Neural progenitor cell (in vitro differentiated cells): ENCODE results near the gene OLFM1. TPM values are rescaled to one million over a fixed set of nuclear protein-coding genes. Genes with fewer than 3 reads are reported as not detected.

Experiments
- DNase-seq: peaks from one replicate; pipeline ENCODE4 v3.0.0-alpha.2; 2016; ENCODE audit warnings: low spot score
- H2AFZ ChIP-seq: fragments of 200-600 bp; sonication (generic); replicated peaks from 2 replicates; pipeline ENCODE4 v1.6.1; 2016; ENCODE audit warnings: antibody characterized with exemption
- H3F3A ChIP-seq: fragments of 200-600 bp; sonication (generic); 2 replicates; pipeline ENCODE4 v1.6.1; 2016; ENCODE audit warnings: antibody characterized with exemption, low read depth
- H3K27ac ChIP-seq: fragments of 200-600 bp; sonication (generic); 2 replicates; pipeline ENCODE4 v1.5.1; 2016; ENCODE audit warnings: mild to moderate bottlenecking
- H3K27me3 ChIP-seq: fragments of 200-600 bp; sonication (generic); 2 replicates; pipeline ENCODE4 v1.6.1; 2016; ENCODE audit warnings: mild to moderate bottlenecking, moderate library complexity
- H3K36me3 ChIP-seq: fragments of 200-600 bp; sonication (generic); 2 replicates; pipeline ENCODE4 v1.5.1; 2016
- H3K4me1 ChIP-seq: fragments of 200-600 bp; sonication (generic); 2 replicates; pipeline ENCODE4 v1.6.1; 2016; ENCODE audit warnings: mixed run types
- H3K4me2 ChIP-seq: fragments of 200-600 bp; sonication (generic); 2 replicates; pipeline ENCODE4 v1.6.1; 2016
- H3K4me3 ChIP-seq: fragments of 200-600 bp; sonication (generic); 2 replicates; pipeline ENCODE4 v1.5.1; 2016
- H3K79me2 ChIP-seq: fragments of 200-600 bp; sonication (generic); 2 replicates; pipeline ENCODE4 v1.6.1; 2016; ENCODE audit warnings: low read depth
- H3K9ac ChIP-seq: fragments of 200-600 bp; sonication (generic); 2 replicates; pipeline ENCODE4 v1.6.1; 2016
- H3K9me3 ChIP-seq: fragments of 200-600 bp; sonication (generic); 2 replicates; pipeline ENCODE4 v1.5.1; 2016; ENCODE audit warnings: low read depth
- H4K20me1 ChIP-seq: fragments of 200-600 bp; sonication (generic); 2 replicates; pipeline ENCODE4 v1.6.1; 2016; ENCODE audit warnings: low read depth
- H3K27ac Mint-ChIP-seq: 3 replicates; pipeline ENCODE4 v1.8.0; 2021; ENCODE audit warnings: mixed read lengths
- H3K27me3 Mint-ChIP-seq: 2 replicates; pipeline ENCODE4 v1.8.0; 2022; ENCODE audit warnings: low read depth, mild to moderate bottlenecking, inconsistent platforms, moderate library complexity, mixed read lengths; ENCODE audit not compliant: insufficient read depth
- H3K36me3 Mint-ChIP-seq: 3 replicates; pipeline ENCODE4 v1.8.0; 2021; ENCODE audit warnings: mixed read lengths
- H3K4me1 Mint-ChIP-seq: 3 replicates; pipeline ENCODE4 v1.8.0; 2021; ENCODE audit warnings: mixed read lengths
- H3K4me3 Mint-ChIP-seq: 3 replicates; pipeline ENCODE4 v1.8.0; 2021; ENCODE audit warnings: mild to moderate bottlenecking, moderate library complexity, mixed read lengths
- H3K9me3 Mint-ChIP-seq: 3 replicates; pipeline ENCODE4 v1.8.0; 2020; ENCODE audit warnings: mixed read lengths
- CTCF ChIP-seq: fragments of 200-600 bp; sonication (generic); IDR thresholded peaks from 2 replicates; pipeline ENCODE4 v1.5.1; 2017; ENCODE audit warnings: antibody characterized with exemption, mild to moderate bottlenecking
- EZH2 ChIP-seq: fragments of 200-600 bp; sonication (generic); IDR thresholded peaks from 2 replicates; pipeline ENCODE4 v1.6.1; 2017; ENCODE audit warnings: antibody characterized with exemption, mild to moderate bottlenecking, moderate library complexity
- EZH2phosphoT487 ChIP-seq: fragments of 200-600 bp; sonication (generic); IDR thresholded peaks from 2 replicates; pipeline ENCODE4 v1.6.1; 2017; ENCODE audit warnings: antibody characterized with exemption
- total RNA-seq: library from RNA; depleted of rRNA; stranded (reverse); fragments of >200 nt; gene quantifications from 2 replicates; pipeline ENCODE4 v1.2.3, GENCODE V29; 2015; ENCODE audit warnings: low replicate concordance

OLFM1 gene
- total RNA-seq, 1 donor from 2014 or later, result 4.0 TPM

- no peak overlapping the region for H3K27ac ChIP-seq
- H3K4me2 ChIP-seq, result no peak overlapping the region
- H3K4me1 Mint-ChIP-seq, result peaks cover 24% of the 10 kb centered on the region
- no peaks in the 10 kb centered on the region for H3K9me3 ChIP-seq
- H3F3A ChIP-seq, result peaks cover 8% of the 10 kb centered on the region
- no peak overlapping the region for H3K27ac Mint-ChIP-seq
- H3K27me3 ChIP-seq, result peaks cover 7% of the 10 kb centered on the region
- no peaks in the 10 kb centered on the region for H4K20me1 ChIP-seq
- H2AFZ ChIP-seq, result no peak overlapping the region
- peaks cover 12% of the 10 kb centered on the region for H3K27me3 Mint-ChIP-seq
- TF ChIP-seq EZH2phosphoT487 (no peak), CTCF (no peak), EZH2 (no peak)
- no peaks in the 10 kb centered on the region for H3K36me3 ChIP-seq
- peaks cover 4% of the 10 kb centered on the region for H3K36me3 Mint-ChIP-seq
- no peak overlapping the region for H3K9ac ChIP-seq
- DNase-seq, result no peak
- H3K4me3 ChIP-seq, result no peak overlapping the region
- H3K79me2 ChIP-seq, result no peaks in the 10 kb centered on the region
- peaks cover 18% of the 10 kb centered on the region for H3K9me3 Mint-ChIP-seq
- H3K4me3 Mint-ChIP-seq, result no peak overlapping the region
- H3K4me1 ChIP-seq, result peaks cover 11% of the 10 kb centered on the region
These were observed 21.7 kb upstream of the OLFM1 start for GRCh38 chr9:135065804-135066203.

GRCh38 chr9:135066291-135066690 is 21.2 kb upstream of the OLFM1 start:
- peaks cover 18% of the 10 kb centered on the region for H3K9me3 Mint-ChIP-seq
- Histone ChIP-seq H3K27me3 (peaks cover 5% of the 10 kb centered on the region), H3K36me3 (no peaks in the 10 kb centered on the region), H3K27ac (no peak overlapping the region), H3K4me2 (no peak overlapping the region), H3K9ac (no peak overlapping the region), H3K4me1 (peaks cover 13% of the 10 kb centered on the region), H2AFZ (no peak overlapping the region), H3K4me3 (no peak overlapping the region), H4K20me1 (no peaks in the 10 kb centered on the region), H3F3A (peaks cover 8% of the 10 kb centered on the region), H3K9me3 (no peaks in the 10 kb centered on the region), H3K79me2 (no peaks in the 10 kb centered on the region)
- H3K27me3 Mint-ChIP-seq, result peaks cover 12% of the 10 kb centered on the region
- H3K36me3 Mint-ChIP-seq, result peaks cover 4% of the 10 kb centered on the region
- peaks cover 24% of the 10 kb centered on the region for H3K4me1 Mint-ChIP-seq
- no peak for DNase-seq
- TF ChIP-seq CTCF (no peak), EZH2phosphoT487 (no peak), EZH2 (no peak)
- H3K27ac Mint-ChIP-seq, result no peak overlapping the region
- no peak overlapping the region for H3K4me3 Mint-ChIP-seq

GRCh38 chr9:135067096-135067710 is 20.3 kb upstream of the OLFM1 start:
- peaks cover 13% of the 10 kb centered on the region for H3K4me1 ChIP-seq
- no peak overlapping the region for H2AFZ ChIP-seq
- DNase-seq, result no peak
- peaks cover 8% of the 10 kb centered on the region for H3F3A ChIP-seq
- H3K27ac ChIP-seq, result no peak overlapping the region
- TF ChIP-seq EZH2phosphoT487 (no peak), EZH2 (no peak), CTCF (no peak)
- no peaks in the 10 kb centered on the region for H3K79me2 ChIP-seq
- H3K9ac ChIP-seq, result no peak overlapping the region
- Mint-ChIP-seq H3K27ac (no peak overlapping the region), H3K4me3 (no peak overlapping the region), H3K4me1 (peaks cover 24% of the 10 kb centered on the region), H3K27me3 (peaks cover 12% of the 10 kb centered on the region), H3K36me3 (peaks cover 4% of the 10 kb centered on the region), H3K9me3 (peaks cover 18% of the 10 kb centered on the region)
- no peaks in the 10 kb centered on the region for H3K9me3 ChIP-seq
- H3K4me3 ChIP-seq, result no peak overlapping the region
- no peaks in the 10 kb centered on the region for H4K20me1 ChIP-seq
- no peaks in the 10 kb centered on the region for H3K36me3 ChIP-seq
- H3K27me3 ChIP-seq, result no peaks in the 10 kb centered on the region
- H3K4me2 ChIP-seq, result no peak overlapping the region
